HFF-Myc (cell line): ENCODE results near the gene ASXL1.

Source experiments
- DNase-seq: peaks from one replicate; pipeline ENCODE4 v3.0.0-alpha.2; 2011; ENCODE audit warnings: low read depth; ENCODE audit errors: extremely low read depth
- H3K4me3 ChIP-seq: replicated peaks from 2 replicates; pipeline ENCODE4 v1.5.1; 2011; ENCODE audit warnings: low read depth, mild to moderate bottlenecking, control low read depth, low read length
- CTCF ChIP-seq: IDR thresholded peaks from 2 replicates; pipeline ENCODE4 v1.5.1; 2012; ENCODE audit warnings: mild to moderate bottlenecking, low read depth, low read length, control low read depth; ENCODE audit errors: missing control alignments

ASXL1 gene

GRCh38 chr20:32444474-32445220 is 86.5 kb downstream of the ASXL1 start:
- DNase-seq, result no peak

GRCh38 chr20:32445539-32446273 is 87.6 kb downstream of the ASXL1 start:
- no peak for DNase-seq

More at GRCh38 chr20:32444474-32445220, 86.5 kb downstream of the ASXL1 start:
- no peak overlapping the region for H3K4me3 ChIP-seq
- no peak for TF ChIP-seq CTCF

GRCh38 chr20:32446301-32447100 is 88.4 kb downstream of the ASXL1 start:
- no peak for TF ChIP-seq CTCF
- DNase-seq, result no peak
- H3K4me3 ChIP-seq, result no peak overlapping the region

More at GRCh38 chr20:32445539-32446273, 87.6 kb downstream of the ASXL1 start:
- TF ChIP-seq CTCF, result no peak
- no peak overlapping the region for H3K4me3 ChIP-seq

- DNase-seq, result no peak
- TF ChIP-seq CTCF, result no peak
- no peak overlapping the region for H3K4me3 ChIP-seq
These were observed 89.3 kb downstream of the ASXL1 start for GRCh38 chr20:32447136-32448027.

GRCh38 chr20:32448306-32449056 is 90.3 kb downstream of the ASXL1 start:
- DNase-seq, result no peak
- no peak for TF ChIP-seq CTCF
- H3K4me3 ChIP-seq, result no peak overlapping the region
